ENCODE measurements around the gene DNAJC5G. TPM values are rescaled to one million over a fixed set of nuclear protein-coding genes. Genes with fewer than 3 reads are reported as not detected.
"Not testable (repeated sequence)": the region's sequence is repeated elsewhere in the genome, so short reads cannot be mapped to it uniquely, and the experiment has no call there.

Gene DNAJC5G
- total RNA-seq, 1 experiment from 2014 or later: not detected

DNA sequence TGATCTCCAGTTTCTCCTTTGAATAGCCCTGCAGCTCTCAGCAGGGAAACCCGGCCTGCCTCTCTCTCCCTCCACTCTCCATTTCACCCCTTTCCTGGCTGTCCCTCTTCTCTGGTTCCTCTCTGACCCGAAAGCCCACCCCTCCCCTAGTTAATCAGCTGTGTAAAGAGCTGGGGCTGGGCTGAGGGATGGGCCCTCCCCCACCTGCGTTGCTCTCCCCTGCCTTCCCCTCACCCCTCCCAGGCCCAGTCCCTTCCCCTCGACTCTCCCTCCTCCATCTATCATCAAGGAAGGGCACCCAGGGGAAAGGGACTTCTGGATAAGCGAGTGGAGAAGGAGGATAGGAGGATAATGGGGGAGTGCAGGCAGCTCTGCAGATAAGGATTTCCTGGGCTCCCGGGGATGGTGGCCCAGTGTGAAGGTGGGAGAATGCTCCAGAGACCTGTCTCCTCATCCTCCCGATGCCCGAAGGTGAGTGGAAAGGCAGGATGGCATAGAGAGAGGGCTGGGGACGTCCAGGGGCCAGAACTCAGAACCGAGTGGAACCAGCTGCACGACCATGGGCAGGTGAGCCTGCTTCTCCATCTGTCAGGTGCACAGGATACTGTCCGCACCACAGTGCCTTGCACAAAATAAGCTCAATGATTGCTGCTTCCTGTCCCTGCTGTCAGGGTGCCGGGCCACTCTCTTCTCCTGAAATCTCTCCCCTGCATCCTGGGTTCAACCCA is 24.4 kb upstream of the DNAJC5G start:
- in situ Hi-C loops (cut with HindIII; ENCODE audit: low sequenced_read_pairs): no loop called here
- DNase-seq (ENCODE audit: low spot score): no peak

DNA sequence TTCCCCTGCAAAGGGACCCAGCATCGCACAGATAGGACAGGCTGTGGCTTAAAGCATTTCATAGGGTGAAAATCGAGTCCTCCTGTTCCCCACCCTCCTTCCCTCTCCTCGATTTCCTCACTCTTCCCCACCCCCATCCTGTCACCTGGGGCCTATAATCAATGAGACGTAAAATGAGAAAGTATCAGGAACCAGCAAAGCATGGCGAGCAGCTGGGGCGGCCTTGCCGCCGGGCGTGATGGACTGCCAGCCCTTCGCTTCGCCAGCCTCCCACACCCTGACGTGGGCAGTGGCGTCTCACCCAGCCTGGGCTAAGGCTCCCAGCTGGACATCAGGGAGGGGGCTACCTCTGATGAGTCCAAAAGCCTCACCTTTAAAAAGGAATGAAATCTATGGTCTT is 23.5 kb upstream of the DNAJC5G start:
- in situ Hi-C loops (cut with HindIII; ENCODE audit: low sequenced_read_pairs): no loop called here
- no peak for DNase-seq (ENCODE audit: low spot score)

DNA sequence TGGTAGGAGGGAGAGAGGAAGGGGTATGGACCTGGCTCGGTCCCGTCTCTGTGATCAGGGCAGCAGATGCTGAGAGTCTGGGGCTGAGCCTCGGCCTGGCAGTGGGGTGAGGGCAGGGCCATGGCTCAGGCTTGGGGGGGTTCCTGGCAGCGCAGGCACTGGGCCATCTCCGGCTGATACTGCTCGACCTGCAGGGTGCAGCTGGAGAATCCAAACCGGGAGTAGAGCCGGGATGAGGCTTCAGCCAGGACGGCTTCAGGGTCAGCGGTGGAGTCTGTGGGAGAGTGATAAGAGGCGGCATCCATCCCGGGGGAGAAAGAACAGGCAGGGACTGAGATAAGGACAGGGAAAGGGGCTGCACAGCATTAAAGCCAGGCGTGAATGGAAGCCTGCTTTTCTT is 20.0 kb upstream of the DNAJC5G start:
- in situ Hi-C loops (cut with HindIII; ENCODE audit: low sequenced_read_pairs): no loop called here

DNA sequence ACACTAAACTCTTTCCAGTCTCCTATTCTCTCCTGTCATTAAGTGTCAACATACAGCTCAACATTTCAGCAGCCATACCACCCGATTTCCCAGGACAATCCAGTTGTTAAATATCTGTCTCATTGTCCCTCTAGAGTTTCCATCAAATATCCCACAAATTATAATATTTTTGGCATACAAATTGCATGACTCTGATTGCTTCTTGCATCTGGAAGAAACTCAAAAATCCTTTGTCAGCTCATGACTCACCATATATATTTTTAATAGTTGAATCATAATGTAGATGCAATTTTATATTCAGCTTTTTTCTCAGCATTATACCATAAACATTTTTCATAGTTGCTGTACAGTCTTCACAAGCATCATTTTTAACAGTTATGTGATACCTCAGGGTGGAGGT is 19.6 kb upstream of the DNAJC5G start:
- in situ Hi-C loops (cut with HindIII; ENCODE audit: low sequenced_read_pairs): no loop called here
- DNase-seq (ENCODE audit: low spot score): no peak

More for the DNA sequence above, 20.0 kb upstream of the DNAJC5G start:
- no peak for DNase-seq (ENCODE audit: low spot score)

DNA sequence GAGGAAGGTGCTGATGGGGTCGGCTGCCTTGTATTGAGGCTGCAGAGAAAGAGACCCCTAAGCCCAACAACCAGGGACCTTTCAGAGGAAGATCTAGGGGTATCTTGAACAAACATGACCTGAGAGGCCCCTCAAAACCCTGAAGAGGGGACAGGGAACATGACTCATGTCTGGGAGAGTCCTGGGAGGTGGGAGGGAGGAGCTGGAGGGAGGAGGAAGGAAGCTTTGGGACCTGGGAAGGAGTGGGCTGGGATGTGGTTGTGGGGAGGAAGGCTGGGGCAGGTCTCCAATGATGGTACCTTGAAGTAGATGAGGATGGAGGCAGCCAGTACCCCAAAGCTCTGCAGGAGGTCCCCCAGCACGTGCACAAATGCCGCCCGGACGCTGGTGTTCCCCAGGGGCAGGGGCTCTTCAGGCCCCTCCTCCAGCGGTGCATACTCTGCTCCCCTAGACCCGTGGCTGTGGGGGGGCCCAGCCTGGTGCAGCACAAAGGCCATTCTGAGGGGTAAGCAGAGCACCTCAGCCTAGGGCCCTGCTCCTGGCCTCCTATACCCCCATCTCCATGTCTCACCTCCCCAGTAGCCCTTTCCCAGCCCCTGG is 18.3 kb upstream of the DNAJC5G start:
- DNase-seq (ENCODE audit: low spot score): no peak
- in situ Hi-C loops (cut with HindIII; ENCODE audit: low sequenced_read_pairs): no loop called here

DNA sequence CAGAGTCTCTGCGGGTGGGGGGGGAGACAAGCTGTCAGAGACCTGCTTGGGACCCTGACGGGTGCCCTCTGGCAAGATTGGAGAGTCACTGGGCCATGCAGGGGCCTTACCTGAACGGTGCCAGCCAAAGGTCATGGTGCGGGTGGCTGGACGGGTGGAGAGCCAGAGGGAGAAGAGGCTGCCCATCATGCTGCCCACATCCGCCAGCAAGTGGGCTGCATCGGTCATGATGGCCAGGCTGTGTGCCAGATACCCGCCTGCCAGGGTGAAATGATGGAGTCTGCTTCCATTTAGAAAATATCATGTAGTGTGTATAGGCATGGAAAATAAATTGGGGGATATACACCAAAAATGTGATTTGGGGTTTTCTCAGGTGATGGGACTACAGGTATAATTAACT is 17.2 kb upstream of the DNAJC5G start:
- in situ Hi-C loops (cut with HindIII; ENCODE audit: low sequenced_read_pairs): no loop called here
- DNase-seq (ENCODE audit: low spot score): no peak

DNA sequence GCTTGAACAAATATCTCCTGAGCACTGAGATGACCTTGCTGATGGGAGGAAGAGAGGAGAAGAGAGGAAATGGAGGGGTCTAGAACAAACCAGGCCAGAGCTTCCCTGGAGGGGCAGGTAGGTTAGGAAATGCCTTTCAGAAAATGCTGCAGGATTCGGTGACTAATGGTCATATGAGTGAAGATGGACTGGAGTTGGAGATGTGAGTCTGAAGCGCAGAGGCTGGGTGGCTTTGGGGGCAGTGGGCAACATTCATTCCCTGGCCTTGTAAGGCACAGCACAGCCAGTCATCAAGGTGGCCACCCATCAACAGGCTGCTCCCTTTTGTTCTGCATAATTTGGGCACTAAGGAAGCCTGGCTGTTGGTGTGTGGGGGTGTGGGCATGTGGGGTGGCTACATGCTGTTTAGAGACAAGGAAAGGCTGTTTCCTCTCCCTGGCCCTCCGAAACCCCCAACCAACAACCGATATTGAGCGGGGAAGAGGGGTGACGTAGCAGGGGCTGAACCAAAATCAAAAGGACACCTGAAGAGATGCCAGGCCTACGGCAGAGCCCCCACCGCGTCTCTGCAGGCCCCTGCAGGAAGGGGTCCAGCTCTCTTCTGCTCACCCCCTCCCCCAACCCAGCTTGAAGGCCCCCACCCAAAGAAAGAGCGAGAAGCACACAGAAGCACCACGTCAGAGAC is 13.8 kb upstream of the DNAJC5G start:
- in situ Hi-C loops (cut with HindIII; ENCODE audit: low sequenced_read_pairs): no loop called here
- no peak for DNase-seq (ENCODE audit: low spot score)

DNA sequence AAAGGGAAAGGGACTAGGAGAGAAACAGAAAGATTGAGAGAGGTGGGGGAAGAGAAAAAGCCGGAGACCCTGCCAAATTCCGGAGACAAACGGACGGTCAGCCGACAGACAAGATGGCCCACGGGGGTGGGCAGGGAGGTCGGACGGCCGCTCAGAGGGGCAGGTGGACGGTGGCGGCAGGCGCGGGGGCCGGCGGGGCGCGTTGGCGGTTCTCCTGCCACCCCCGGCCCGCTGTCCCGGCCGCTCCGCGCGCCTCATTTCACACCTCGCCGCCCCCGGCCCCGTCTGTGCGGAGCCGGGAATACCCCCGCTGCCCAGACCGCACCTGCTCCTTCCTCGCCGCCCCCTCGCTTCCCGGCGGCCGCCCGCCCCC is 13.3 kb upstream of the DNAJC5G start:
- DNase-seq (ENCODE audit: low spot score): no peak
- in situ Hi-C loops (cut with HindIII; ENCODE audit: low sequenced_read_pairs): no loop called here

DNA sequence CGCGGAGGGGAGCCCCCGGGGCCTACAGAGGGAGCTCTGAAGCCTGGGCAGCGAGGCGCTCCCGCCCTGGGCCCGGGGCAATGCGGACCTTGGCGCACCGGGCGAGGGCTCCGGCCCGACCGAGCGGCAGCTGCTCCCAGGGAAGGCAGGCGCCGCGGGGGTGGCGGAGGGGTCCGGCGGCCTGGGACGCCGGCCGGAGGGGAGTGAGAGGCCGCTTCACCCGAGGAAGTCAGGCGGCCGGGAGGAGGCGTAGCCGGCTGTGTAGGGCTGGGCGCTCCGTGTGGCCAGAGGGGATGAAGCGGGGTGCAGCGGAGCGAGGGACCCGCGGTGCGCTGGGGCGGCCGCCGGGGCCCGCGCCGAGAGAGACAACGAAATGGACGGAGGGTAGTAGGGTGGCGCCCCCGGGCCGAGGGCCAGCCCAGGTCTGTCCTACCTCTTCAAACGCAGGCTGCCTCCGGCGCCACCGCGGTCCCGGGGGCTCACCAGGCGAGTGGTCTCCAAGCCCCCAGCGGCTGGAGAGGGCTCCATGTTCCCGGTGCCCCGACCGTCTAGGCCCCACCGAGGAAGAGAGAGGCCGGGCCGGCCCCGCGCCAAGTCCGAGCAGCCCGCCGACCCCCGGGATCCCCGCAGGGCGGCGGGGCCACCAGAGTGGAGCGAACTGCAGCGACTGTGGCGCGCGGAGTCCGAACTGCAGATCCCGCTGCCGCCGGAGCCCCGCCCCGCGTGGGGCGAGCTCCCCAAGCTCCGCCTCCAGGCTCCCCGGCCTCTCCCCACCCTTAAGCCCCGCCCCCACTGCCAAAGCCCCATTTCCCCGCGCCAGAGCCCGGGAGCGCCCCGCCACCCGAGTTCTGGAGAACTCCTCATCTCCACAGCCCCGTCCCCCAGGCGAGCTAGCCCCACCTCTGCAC is 12.6 kb upstream of the DNAJC5G start, which contains the start of gene SLC30A3:
SLC30A3 (minus strand) TSS at position 669 of the 908 bp plus-strand sequence; CDS start at position 528, 141 bp downstream.
- peak; percentile 14 for DNase-seq (ENCODE audit: low spot score)
- in situ Hi-C loops (cut with HindIII; ENCODE audit: low sequenced_read_pairs): no loop called here

DNA sequence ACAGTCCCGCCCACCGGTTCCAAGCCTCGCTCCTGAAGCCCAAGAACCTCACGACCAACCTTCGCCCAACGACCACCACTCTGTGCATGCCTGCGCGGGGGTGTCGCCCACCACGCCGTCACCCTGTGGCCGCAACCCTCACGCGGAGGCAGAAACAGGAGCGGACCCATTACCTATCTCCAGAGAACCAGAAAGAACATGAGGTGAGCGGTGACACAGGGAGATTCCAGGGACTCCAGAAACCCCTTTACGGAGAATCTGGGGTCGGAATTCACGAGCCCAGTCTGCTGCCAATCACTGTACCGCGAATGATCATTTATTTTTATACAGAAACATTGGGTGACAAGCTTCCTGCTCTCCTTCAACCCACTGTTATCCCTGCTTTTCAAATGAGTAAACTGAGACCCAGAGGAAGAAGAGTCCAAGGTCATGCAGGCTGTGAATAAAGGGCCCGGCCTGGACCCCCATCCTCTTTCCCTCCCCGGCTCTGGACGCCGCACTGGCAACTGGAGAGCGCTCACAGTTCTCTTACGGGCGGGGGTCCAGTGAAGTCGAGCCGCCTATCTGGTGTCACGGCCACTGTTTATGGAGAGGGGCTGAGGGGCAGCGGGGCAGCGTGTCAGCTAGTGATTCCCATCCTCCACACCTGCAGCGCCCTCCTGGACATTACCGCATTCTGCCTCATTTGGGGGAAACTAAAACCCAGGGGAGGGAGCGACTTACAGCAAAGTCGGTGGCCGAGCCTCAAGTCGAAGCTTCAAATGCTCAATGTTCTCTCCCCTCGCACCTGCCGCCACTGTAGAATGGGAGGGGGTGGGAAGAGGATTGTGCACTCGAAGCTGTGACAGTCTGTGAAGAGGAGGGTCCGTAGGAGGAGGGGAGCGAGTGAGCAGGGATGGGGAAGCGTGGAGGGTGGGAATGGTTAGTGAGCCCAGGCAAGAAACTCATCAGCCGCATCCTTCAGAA is 11.7 kb upstream of the DNAJC5G start:
- DNase-seq (ENCODE audit: low spot score): no peak
- in situ Hi-C loops (cut with HindIII; ENCODE audit: low sequenced_read_pairs): no loop called here

DNA sequence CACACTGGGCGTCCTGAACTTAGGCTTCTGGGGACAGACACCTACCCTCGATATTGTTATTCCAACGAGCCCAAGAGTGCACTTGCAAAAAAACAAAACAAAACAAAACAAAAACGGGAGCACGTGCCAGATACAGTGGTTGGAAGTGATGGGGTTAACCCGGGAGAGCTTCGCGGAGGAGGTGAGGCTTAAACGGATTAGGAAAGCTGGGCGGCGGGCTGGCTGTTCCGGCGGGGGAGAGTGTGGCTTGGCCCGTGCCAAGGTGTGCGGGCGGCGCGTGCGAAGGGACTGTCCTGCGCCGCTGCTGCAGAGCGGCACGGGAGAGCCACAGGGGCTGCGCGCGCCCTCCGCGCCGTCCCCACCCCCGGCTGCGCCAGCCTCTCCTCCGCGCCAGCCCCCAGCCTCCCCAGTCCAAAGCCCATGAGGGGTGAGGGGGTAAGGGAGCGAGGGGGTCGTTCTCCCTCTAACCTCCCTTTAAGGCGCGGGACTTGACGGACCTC is 10.9 kb upstream of the DNAJC5G start:
- DNase-seq (ENCODE audit: low spot score): no peak
- in situ Hi-C loops (cut with HindIII; ENCODE audit: low sequenced_read_pairs): no loop called here

DNA sequence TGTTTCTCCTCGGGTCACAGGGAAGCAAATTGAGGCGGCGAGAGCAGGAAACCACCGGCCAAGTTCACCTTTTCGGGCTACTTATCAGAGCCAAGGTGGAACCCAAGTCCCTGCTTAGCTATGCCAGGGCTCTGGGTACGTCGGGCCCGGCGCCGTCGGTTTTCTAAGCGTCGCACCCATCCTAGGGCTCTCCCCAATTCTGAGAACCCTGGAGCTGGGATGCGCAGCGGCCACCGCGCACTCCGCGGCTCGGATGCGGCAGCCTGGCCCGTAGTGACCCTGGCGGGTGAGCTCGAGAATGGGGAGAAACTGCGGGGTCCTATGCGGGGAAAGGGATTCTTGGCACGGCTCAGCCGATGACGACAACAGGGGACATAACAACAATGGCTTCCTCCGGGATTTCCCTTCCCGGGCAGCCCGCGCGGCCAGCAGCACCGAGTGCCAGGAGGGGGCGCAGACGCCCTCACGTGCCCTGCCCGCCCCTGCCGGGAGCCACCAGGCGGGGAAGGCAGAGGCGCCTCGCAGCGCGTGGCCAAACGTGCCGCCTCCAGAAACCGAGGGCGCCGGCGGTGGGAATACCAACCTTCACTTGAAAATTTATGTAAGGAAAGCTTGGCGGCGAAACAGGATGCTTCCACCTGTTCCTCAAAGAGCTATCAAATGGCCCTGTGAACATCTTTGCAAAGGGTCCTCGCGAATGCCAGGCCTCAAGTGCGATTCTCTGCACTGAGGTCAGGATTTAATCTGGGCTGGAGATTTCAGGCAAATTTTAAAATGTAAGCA is 10.3 kb upstream of the DNAJC5G start:
- in situ Hi-C loops (cut with HindIII; ENCODE audit: low sequenced_read_pairs): no loop called here
- DNase-seq (ENCODE audit: low spot score): peak; percentile 20

DNA sequence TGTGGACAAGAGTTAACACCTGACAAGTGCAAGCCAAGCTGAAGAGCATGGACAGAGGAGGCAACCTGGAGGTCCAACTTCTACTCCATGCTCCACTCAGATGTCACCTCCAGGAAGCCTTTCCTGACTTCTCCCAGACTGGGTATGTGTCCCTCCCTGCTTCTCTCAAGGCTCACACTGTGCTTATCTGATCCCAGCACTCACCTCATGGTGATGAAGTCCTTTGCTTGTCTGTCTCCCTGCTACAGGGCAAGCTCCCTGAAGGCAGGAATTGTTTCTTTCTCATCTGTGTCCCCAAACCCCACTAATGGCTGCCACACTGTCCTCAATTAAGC is 9.7 kb upstream of the DNAJC5G start:
- no peak for DNase-seq (ENCODE audit: low spot score)
- in situ Hi-C loops (cut with HindIII; ENCODE audit: low sequenced_read_pairs): no loop called here

DNA sequence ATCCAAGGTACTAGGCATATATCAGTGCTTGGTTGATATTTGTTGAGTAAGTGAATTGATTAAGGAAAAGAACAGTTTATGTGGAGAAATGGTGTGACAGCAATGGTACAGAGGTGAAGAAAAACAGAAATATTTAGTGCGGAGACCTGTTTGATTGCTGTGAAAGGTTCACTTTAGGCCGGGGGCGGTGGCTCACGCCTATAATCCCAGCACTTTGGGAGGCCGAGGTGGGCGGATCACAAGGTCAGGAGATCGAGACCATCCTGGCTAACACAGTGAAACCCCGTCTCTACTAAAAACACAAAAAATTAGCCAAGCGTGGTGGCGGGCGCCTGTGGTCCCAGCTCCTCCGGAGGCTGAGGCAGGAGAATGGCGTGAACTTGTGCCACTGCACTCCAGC is 6.9 kb upstream of the DNAJC5G start:
- in situ Hi-C loops (cut with HindIII; ENCODE audit: low sequenced_read_pairs); DNase-seq (ENCODE audit: low spot score): not testable (repeated sequence)

DNA sequence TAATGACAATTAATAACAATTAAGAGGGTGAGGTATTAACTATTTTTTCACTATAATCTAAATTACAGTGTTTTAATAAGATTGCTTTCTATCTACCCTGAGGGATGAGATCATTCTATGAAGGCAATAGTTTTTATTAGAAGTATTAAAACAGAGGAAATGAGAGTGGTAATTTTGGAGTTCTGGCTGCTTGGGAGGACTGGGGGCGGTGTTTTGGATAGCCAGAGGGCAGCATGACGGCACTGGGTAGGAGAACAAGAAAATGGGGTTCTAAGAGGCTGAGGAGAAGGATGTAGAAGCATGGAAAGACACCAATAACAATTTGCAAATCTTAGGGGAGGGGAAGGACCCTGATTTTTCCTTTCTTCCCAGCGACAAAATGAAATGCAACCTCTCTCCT is 5.1 kb upstream of the DNAJC5G start:
- in situ Hi-C loops (cut with HindIII; ENCODE audit: low sequenced_read_pairs): no loop called here
- DNase-seq (ENCODE audit: low spot score): no peak

DNA sequence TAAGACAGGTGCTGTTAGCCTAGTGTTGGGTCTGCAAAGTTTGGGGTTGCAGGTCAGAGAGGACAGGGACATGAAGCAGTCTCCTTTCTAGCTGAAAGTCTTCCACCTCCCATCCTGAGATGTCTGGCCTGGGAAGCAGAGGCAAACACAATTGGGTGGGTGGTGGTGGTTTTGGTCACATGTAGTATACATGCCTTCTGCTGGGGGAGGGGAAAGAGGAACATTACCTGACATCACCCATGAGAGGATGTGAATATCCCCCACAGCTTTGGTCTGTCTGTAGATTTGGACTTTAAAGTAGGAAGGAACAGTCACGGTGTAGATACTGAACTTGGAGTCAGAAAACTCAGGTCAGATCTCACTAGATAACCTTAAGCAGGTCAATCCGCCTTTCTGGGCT is 4.6 kb upstream of the DNAJC5G start:
- DNase-seq (ENCODE audit: low spot score): no peak
- in situ Hi-C loops (cut with HindIII; ENCODE audit: low sequenced_read_pairs): no loop called here

DNA sequence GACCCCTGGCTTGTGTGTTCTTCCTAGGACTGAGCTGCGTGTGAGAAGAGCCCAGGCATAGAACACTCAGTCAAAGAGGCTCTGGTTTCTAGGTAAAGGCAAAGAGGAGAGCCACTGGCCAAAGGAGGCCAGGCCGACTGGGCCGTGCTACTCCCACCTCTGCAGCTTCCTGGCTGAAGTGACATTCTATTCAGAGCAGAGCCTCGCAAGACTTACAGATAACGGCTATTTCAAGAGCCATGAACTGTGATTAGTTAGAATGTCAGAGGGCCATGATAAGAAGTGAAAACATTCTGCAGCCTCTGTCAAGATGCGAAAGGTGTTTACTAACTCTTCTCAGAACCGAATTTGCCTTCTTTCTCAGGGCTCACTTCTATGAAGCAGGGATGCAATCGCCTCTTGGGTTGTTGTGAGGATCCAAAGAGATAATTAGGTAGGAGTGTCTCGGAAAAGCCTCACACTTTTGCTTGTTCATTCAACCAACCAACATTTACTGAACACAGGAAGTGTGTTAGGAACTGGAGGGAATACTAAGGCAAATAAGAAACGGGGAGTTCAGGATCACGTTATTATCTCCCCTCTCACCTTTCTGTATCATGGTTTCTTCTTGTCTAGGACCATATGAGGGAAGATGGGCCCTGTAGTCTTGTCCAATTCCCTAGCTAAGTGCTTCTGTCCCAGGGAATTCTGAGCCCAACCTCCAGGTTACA is 3.4 kb upstream of the DNAJC5G start:
- in situ Hi-C loops (cut with HindIII; ENCODE audit: low sequenced_read_pairs): no loop called here
- no peak for DNase-seq (ENCODE audit: low spot score)
